ENCODE data around the gene ISX.
"Not testable (repeated sequence)": the region's sequence is repeated elsewhere in the genome, so short reads cannot be mapped to it uniquely, and the experiment has no call there.

DNA sequence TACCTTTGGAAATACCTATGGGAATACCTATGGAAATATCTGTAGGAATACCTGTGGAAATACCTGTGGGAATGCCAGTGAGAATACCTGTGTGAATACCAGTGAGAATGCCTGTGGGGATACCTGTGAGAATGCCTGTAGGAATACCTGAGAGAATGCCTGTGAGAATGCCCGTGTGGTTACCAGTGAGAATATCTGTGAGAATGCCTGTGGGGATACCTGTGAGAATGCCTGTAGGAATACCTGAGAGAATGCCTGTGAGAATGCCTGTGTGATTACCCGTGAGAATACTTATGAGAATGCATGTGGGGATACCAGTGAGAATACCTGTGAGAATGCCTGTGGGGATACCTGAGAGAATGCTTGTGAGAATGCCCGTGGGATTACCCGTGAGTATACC lies 15.9 kb upstream of the ISX start:
- TF ChIP-seq, protein P1, sequence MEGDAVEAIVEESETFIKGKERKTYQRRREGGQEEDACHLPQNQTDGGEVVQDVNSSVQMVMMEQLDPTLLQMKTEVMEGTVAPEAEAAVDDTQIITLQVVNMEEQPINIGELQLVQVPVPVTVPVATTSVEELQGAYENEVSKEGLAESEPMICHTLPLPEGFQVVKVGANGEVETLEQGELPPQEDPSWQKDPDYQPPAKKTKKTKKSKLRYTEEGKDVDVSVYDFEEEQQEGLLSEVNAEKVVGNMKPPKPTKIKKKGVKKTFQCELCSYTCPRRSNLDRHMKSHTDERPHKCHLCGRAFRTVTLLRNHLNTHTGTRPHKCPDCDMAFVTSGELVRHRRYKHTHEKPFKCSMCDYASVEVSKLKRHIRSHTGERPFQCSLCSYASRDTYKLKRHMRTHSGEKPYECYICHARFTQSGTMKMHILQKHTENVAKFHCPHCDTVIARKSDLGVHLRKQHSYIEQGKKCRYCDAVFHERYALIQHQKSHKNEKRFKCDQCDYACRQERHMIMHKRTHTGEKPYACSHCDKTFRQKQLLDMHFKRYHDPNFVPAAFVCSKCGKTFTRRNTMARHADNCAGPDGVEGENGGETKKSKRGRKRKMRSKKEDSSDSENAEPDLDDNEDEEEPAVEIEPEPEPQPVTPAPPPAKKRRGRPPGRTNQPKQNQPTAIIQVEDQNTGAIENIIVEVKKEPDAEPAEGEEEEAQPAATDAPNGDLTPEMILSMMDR (IDR thresholded peaks at IDR 0.05) = not testable (repeated sequence)
- not testable (repeated sequence) for TF ChIP-seq POLR2AphosphoS5, POLR2A (IDR thresholded peaks at IDR 0.05)
